IgD-negative memory B cell (primary cell): ENCODE data around the gene TMEM203. TPM values are rescaled to one million over a fixed set of nuclear protein-coding genes. Genes with fewer than 3 reads are reported as not detected.

Experiments used
- H3K27ac Mint-ChIP-seq, 3 donors: one replicate each; pipeline ENCODE4 v1.8.0; 2020 to 2022; ENCODE audit warnings: mild to moderate bottlenecking in 3 of 3, mixed read lengths in 3 of 3, moderate library complexity in 1 of 3
- H3K27me3 Mint-ChIP-seq: one replicate; pipeline ENCODE4 v1.8.0; 2021; ENCODE audit warnings: mixed read lengths
- H3K36me3 Mint-ChIP-seq: one replicate; pipeline ENCODE4 v1.8.0; 2020; ENCODE audit warnings: mild to moderate bottlenecking, mixed read lengths
- H3K4me1 Mint-ChIP-seq, 3 donors: one replicate each; pipeline ENCODE4 v1.8.0; 2020 to 2022; ENCODE audit warnings: mixed read lengths in 3 of 3, mild to moderate bottlenecking in 1 of 3
- H3K4me3 Mint-ChIP-seq, 4 donors: one replicate each; pipeline ENCODE4 v1.8.0; 2020 to 2022; ENCODE audit warnings: mild to moderate bottlenecking in 4 of 4, mixed read lengths in 4 of 4, moderate library complexity in 3 of 4
- H3K9me3 Mint-ChIP-seq, 3 donors: one replicate each; pipeline ENCODE4 v1.8.0; 2020 to 2021; ENCODE audit warnings: mixed read lengths in 3 of 3, mild to moderate bottlenecking in 1 of 3
- polyA plus RNA-seq: library from polyadenylated mRNA; unstranded; fragments of 300-500 nt; fragmentation: Illumina TruSeq; gene quantifications from one replicate; pipeline ENCODE4 v1.2.3, GENCODE V29; 2021

The TMEM203 gene
- polyA plus RNA-seq, 1 donor from 2014 or later, result 106 TPM

DNA sequence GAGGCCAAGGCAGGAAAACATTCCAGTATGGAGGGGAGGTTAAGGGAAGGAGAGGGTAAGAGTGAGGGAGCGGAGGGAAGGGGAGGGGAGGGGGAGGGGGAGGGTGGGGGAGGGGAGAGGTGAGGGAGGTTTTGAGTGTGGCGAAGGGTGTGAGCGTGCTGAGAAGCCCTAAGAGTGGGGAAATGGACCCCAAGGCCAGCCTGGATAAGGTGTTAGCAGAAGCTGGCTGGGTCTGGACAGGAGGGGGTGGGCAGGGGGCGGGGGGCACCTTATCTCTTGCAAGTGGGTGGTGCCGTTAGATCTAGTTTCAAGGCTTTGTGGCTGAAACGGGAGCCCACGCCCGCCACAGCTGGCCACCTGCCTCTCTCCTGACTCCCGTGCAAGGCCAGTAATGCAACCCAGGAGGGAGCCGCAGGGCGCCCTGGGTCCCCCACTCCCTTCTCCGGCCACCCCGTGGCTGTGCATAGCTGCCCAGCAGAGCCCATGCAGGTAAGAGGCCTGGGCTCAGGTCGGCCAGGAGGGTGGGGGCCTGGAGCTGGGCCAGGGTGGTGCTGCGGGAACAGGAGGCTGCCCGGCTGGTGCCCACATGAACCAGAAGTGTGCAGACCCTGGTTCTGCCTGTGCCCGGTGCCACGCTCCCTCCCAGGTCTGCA, 22.5 kb upstream of the TMEM203 start:
- peaks cover 6% of the 10 kb centered on the region for H3K27me3 Mint-ChIP-seq
- peak overlapping the region in 1 of 4 donors; percentile 67 for H3K4me3 Mint-ChIP-seq
- H3K36me3 Mint-ChIP-seq, result no peaks in the 10 kb centered on the region
- no peaks in the 10 kb centered on the region for H3K9me3 Mint-ChIP-seq
- H3K4me1 Mint-ChIP-seq, result peaks cover 0 to 4% (median 2%) of the 10 kb centered on the region in 3 donors
- H3K27ac Mint-ChIP-seq, result peak overlapping the region; percentile 6 to 72 (median 22)

DNA sequence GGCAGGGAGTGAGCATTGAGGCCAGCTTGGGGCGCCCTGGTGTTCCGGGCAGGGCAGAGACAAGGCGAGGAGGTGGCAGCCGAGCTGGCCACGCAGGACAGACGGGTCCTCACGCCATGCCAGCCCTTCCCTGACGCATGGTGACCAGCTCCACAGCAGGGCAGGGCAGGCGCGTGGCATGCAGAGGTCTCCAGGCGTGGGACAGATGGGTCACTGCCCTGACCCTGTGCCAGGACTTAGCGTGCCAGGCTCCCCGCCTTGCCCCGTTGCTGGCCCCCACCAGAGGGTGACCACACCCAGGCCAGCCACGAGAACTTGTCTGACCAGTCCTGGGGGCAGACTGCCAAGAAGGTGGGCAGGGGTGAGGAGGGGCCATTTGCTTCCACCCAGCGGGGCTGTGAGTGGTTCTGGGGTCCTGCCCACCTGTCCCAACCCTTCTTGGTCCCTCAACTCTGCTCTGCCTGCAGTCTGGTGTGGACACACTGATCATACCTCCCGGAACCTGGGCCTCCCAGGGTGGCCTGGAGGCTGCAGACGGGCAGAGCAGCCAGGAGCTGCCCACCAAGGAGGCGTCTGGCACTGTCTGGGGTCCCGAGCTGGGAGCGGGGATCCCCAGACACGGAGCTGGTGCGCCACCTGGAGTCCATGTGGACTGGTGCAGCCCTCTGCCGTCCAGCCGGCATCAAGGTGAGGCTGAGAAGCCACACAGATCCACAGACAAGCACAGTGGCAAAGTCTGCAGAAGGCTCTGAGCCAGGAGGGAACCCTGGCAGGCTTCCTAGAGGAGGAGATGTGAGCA, 21.8 kb upstream of the TMEM203 start, which contains the start of gene RNF224:
TSS of gene RNF224 (plus strand) at position 449 of the 799 bp plus-strand sequence. CDS start 834 bp downstream, outside the sequence.
- Mint-ChIP-seq H3K4me1 (peaks cover 0 to 4% (median 2%) of the 10 kb centered on the region in 3 donors), H3K27me3 (peaks cover 6% of the 10 kb centered on the region), H3K4me3 (peak within 1 kb of the TSS in 3 of 4 donors; percentile 19 to 68 (median 67)), H3K9me3 (no peaks in the 10 kb centered on the region), H3K36me3 (no peaks in the 10 kb centered on the region), H3K27ac (peak within 1 kb of the TSS; percentile 18 to 72 (median 22))

DNA sequence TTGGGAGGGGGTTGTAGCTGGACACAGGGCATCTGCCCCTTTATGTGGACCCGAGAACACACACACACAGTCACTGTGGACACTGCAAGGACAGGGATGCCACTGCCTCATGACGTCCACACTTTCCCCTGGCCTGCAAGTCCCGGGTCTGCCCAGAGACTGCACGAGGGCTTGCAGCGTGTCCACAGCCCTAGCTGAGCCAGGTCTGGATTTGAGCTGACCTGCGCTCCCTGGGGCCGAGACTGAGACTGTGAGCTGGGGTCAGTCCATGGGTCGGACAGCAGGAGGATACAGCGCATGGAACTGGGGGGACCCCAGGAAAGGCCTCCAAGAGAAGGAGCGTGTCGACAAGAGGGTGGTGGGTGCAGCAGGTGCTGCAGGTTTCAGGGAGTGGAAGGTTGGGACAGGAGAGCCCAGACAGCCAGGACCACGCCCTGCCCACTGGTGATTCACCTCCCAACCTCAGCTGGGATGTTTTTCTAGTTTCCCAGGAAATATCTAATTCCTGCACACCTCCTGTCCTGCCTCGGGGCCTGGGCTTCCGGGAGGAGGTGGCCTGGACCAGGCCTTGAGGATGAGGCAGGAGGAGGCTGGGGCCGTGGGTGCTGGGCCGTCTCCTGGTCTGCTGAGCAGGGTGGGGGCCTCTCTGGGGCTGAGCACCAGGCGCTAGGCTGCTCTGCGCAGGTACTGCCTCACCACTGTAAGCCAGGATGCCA, 21.0 kb upstream of the TMEM203 start:
- H3K27me3 Mint-ChIP-seq, result peaks cover 6% of the 10 kb centered on the region
- peak overlapping the region in 1 of 4 donors; percentile 17 for H3K4me3 Mint-ChIP-seq
- H3K9me3 Mint-ChIP-seq, result no peaks in the 10 kb centered on the region
- H3K27ac Mint-ChIP-seq, result peak overlapping the region in 1 of 3 donors; percentile 18
- H3K4me1 Mint-ChIP-seq, result peaks cover 0 to 4% (median 2%) of the 10 kb centered on the region in 3 donors
- no peaks in the 10 kb centered on the region for H3K36me3 Mint-ChIP-seq

DNA sequence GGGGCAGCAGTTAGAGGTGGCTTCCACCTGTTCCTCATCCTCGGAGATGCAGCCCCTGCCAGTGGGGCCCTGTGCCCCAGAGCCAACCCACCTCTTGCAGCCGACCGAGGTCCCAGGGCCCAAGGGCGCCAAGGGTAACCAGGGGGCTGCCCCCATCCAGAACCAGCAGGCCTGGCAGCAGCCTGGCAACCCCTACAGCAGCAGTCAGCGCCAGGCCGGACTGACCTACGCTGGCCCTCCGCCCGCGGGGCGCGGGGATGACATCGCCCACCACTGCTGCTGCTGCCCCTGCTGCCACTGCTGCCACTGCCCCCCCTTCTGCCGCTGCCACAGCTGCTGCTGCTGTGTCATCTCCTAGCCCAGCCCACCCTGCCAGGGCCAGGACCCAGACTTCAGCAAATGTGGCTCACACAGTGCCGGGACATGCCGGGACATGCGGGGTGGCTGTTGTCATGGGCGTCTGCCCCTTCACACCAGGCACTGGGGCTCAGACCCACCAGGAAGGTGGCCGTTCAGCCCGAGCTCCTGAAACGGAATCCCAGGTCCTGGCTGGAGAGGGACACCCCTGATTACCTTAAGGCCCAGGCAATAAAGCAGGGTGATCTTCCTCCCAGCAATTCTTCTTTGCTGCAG, 20.4 kb upstream of the TMEM203 start:
- peak overlapping the region in 1 of 3 donors; percentile 18 for H3K27ac Mint-ChIP-seq
- peaks cover 6% of the 10 kb centered on the region for H3K27me3 Mint-ChIP-seq
- peak overlapping the region in 1 of 4 donors; percentile 34 for H3K4me3 Mint-ChIP-seq
- H3K36me3 Mint-ChIP-seq, result no peaks in the 10 kb centered on the region
- H3K9me3 Mint-ChIP-seq, result no peaks in the 10 kb centered on the region
- H3K4me1 Mint-ChIP-seq, result peaks cover 0 to 4% (median 2%) of the 10 kb centered on the region in 3 donors

DNA sequence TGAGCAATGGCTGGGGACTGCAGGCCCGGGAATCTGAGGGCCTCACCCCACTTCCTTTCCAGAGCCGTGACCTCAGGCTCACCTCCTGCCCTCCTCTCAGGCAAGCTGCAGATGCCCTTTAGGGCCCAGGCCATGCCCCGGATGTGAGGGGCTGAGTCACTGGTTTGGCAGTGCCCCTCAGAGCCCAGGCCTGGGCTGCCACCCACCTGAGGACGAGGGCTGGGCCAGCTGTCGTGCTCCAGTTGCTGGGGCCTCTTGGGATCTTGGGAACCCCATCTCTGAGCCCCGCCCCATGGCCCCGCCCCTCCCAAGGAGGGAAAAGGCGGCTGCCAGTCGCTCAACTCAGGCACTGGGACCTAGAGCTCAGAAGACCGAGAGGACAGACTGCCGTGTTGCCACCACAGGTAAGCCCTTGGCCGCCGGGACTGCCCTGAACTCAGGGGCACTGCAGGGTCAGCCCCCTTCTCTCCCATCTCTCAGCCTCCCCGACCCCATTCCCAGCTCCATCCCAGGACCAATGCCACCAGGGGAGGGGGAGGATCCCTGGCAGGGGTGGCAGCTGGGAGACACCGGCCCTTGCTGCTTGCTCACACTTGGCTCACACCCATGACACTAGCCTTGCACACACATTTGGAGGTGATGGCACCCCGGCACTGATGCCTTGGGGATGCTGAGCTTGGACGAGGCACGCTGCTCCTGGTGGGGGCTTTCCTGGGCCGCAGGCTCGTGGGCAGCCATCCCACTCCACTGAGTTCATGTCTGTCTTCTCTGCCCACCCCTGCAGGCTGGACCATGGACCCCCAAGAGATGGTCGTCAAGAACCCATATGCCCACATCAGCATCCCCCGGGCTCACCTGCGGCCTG, 19.6 kb upstream of the TMEM203 start, which contains the start of gene CYSRT1:
TSS of gene CYSRT1 (plus strand) at position 345 of the 865 bp plus-strand sequence. CDS start at position 793, 448 bp downstream.
- H3K36me3 Mint-ChIP-seq, result no peaks in the 10 kb centered on the region
- peak within 1 kb of the TSS in 2 of 3 donors; percentile 88 to 90 for H3K27ac Mint-ChIP-seq
- peaks cover 7% of the 10 kb centered on the region for H3K27me3 Mint-ChIP-seq
- H3K4me3 Mint-ChIP-seq, result peak within 1 kb of the TSS; percentile 76 to 94 (median 88)
- H3K9me3 Mint-ChIP-seq, result no peaks in the 10 kb centered on the region
- H3K4me1 Mint-ChIP-seq, result peaks cover 0 to 4% (median 2%) of the 10 kb centered on the region in 3 donors

DNA sequence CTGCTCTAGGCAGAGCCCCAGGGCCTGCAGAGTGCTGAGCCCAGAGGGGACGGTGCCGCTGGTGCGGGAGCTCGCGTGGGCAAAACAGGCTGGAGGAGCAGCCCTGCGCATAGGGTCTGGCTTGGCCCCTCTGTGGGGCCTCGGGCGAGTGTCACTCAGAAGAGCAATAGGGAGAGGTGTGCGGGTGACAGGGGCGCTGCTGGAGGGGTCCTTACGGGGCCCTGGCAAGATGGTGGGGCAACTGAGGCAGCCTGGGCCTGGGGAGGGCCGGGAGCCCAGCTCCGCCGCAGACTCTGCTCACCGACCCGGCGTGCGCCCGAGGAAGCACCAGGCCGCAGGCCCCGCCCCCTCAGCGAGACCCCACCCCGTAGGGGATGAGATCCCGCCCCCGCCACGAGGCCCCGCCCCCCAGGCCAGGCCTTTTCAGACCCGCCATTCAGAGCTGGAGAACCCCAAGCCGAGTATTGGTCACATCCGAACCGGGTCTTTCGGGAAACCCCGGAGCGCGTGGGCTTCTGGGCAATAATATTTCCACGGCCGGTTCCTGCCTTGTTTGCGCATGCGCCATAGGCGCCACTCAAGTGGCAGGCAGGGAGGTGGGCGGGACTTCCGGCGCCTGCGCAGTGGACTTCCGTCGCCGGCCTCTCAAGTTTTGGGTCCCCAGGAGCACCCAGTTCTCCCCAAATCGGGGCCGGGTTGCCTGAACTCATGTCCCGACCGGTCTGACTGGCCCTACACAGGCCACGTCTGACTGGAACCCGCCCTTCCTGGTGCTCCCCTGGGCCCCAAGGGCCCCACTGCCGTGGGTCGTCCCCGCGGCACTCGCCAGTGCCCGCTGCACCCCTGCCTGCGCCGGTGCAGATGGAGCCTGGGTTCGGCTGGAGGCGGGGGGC, 17.9 kb upstream of the TMEM203 start:
- Mint-ChIP-seq H3K27ac (peak overlapping the region; percentile 50 to 90 (median 88)), H3K27me3 (peaks cover 4% of the 10 kb centered on the region), H3K9me3 (no peaks in the 10 kb centered on the region), H3K4me3 (peak overlapping the region; percentile 76 to 94 (median 88)), H3K36me3 (no peaks in the 10 kb centered on the region), H3K4me1 (peaks cover 0 to 4% (median 2%) of the 10 kb centered on the region in 3 donors)

DNA sequence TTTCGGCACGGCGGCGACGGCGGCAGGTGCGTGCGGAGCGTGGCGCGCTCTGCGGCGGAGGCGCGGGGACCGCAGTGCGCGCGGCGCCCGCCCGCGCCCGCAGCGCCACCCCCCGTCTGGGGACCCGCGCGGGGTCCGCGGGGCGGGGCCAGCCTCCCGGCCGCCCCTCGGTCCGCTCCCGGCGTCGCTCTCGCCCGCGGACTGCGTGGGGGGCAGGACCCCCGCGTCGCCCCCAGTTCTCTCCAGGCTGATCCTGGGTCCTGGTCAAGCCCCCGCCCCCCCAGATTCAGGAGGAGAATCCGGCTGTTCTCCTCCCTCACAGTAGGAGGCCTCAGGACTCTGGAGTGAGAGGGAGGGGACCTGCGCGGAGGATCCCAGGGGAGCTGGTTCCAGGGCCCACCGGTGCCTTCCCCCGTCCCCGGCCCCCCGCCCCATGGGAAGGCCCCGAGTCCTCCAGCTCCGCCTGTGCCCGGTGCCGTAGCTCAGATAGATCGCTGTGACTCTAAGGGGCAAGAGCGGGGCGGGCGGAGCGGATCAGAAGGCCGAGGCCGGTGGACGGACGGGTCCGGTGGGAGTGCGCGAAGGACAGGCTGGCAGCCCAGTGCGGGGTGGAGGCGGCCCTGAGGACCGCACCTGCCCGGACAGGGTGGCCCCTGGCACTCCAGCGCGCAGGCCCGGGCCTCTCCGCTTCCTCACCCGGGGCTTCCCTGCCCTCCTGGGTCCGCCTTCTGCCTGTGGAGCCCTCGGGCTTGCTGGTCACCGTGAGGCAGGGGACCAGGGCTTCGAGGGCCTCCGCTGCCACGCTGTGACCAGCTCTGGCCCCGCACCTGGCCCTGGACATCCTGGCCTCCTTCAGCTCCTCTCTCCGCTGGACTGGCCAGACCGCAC, 17.0 kb upstream of the TMEM203 start, which contains the start of gene RNF208:
TSS of gene RNF208 (minus strand) at position 51 of the 888 bp plus-strand sequence. CDS start 1,028 bp downstream, outside the sequence.
- Mint-ChIP-seq H3K4me1 (peaks cover 0 to 2% (median 2%) of the 10 kb centered on the region in 3 donors), H3K9me3 (no peaks in the 10 kb centered on the region), H3K4me3 (peak within 1 kb of the TSS; percentile 76 to 94 (median 88)), H3K36me3 (no peaks in the 10 kb centered on the region), H3K27me3 (peaks cover 2% of the 10 kb centered on the region), H3K27ac (peak within 1 kb of the TSS; percentile 50 to 90 (median 78))

DNA sequence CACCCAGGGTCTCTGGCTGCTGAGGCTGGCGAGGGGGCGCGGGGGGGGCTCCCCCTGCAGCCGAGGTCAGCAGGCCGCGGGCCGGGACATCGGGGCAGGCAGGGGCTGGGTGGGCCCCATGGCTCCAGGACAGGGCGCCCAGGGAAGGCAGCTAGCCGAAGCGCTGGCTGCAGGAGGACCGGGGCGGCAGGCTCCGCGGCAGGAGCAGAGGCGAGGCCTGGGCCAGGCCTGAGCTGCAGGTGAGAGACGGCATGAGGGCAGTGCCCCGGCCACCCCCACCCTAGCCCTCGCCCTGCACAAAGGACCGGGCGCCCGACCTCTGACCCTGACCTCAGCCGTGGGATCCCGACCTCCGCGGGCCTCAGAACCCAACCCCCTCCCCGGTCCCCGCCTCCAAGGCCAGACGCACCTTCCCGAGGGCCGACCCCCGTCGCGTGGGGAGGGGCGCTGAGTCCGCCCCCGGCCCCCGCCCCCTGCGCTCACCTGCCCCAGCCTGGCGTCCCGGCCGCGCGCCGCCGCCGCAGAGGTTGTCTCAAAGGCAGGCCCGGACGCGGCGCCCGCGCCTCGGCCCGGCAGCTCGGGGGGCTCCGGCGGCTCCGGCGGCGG, 16.2 kb upstream of the TMEM203 start:
- Mint-ChIP-seq H3K9me3 (no peaks in the 10 kb centered on the region), H3K4me1 (peaks cover 0 to 2% (median 2%) of the 10 kb centered on the region in 3 donors), H3K27ac (no peak overlapping the region), H3K27me3 (peaks cover 1% of the 10 kb centered on the region), H3K4me3 (peak overlapping the region in 1 of 4 donors; percentile 23), H3K36me3 (no peaks in the 10 kb centered on the region)

DNA sequence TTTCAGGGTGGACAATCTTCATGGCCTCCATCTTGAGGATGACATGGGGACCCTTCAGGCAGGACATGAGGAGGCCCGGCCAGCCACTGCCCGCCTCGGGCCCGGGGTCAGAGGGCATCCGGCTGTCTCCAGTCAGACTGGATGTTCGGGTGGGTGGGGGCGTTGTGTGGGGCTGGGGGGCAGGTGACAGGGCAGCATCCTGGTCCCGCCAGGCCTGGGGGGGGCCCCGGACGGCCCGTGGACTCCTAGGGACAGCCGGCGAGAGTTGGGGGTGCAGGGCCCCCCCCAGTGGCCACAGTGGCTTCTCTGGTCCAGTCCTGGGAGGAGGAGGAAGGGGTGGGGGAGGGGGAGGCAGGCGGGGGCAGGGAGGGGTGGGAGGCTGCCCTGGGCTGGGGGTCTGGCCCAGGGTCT, 15.7 kb upstream of the TMEM203 start:
- H3K27me3 Mint-ChIP-seq, result peaks cover 1% of the 10 kb centered on the region
- H3K4me3 Mint-ChIP-seq, result peak overlapping the region in 3 of 4 donors; percentile 20 to 46 (median 28)

DNA sequence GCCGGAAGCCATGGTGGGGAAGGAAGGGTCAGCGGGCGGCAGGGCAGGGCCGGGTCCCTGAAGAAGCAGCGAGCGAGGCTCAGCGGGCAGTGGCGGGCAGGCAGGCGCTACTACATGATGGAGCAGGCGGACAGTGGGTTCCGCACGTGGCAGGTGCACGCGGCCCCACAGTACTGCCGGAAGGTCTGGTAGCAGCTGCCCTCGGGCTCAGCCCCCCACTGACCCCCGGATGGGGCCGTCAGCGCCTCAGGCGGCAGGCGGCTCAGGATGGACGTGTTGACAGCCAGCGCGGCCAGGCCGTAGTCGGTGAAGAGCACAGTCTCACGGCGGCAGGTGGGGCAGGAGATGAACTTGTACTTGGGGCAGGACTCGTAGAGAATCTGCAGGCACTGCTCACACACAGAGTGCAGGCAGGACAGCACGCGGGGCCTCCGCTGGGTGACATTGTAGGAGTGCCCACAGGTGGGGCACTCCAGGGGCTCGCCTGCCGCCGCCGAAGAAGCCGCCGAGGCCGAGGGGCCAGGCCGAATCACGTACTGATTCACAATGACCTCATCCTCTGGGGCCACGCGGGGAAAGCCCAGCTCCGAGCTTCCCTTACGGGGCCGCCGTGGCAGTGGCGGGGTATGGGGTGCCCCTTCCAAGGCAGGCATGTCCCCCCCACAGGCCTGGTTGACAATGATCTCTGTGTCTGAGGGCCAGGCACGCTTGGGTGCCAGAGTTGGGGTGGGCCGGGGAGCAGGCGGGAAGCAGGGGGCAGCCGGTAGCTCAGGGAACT, 15.1 kb upstream of the TMEM203 start:
- Mint-ChIP-seq H3K27me3 (peaks cover 1% of the 10 kb centered on the region), H3K27ac (no peak overlapping the region), H3K36me3 (no peaks in the 10 kb centered on the region), H3K4me1 (peaks cover 0 to 2% (median 2%) of the 10 kb centered on the region in 3 donors), H3K4me3 (peak overlapping the region in 3 of 4 donors; percentile 20 to 57 (median 46)), H3K9me3 (no peaks in the 10 kb centered on the region)

More for the DNA sequence above, 15.7 kb upstream of the TMEM203 start:
- Mint-ChIP-seq H3K27ac (no peak overlapping the region), H3K36me3 (no peaks in the 10 kb centered on the region), H3K9me3 (no peaks in the 10 kb centered on the region), H3K4me1 (peaks cover 0 to 2% (median 2%) of the 10 kb centered on the region in 3 donors)

DNA sequence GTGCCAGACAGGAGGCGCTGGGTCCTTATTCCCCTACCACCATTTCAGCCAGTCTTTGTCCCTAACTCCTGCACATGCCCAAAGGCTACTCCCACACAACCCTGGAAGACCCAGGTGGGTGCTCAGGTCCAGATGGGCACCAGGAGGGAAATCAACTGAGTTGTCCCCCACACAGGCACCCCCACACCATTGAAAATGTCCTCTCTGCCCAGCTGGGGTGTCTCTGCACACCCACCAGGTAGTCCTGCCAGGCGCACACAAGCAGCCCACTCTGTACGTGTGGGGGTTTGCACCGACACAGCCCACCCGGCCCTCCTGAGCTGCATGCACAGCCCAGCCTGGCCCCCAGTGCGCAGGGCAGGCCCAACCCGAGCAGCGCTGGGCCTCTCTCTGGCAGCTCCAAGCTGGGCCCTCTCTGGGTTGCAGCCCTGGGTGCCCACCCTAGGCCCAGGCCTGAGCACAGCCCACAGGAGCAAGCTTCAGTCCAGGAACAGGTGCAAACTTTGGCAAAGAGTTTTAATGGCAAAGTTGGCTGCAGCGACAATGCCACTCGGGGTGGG, 14.4 kb upstream of the TMEM203 start:
- peaks cover 1% of the 10 kb centered on the region for H3K27me3 Mint-ChIP-seq
- H3K9me3 Mint-ChIP-seq, result no peaks in the 10 kb centered on the region
- no peak overlapping the region for H3K4me3 Mint-ChIP-seq
- H3K27ac Mint-ChIP-seq, result no peak overlapping the region
- H3K36me3 Mint-ChIP-seq, result no peaks in the 10 kb centered on the region
- H3K4me1 Mint-ChIP-seq, result peaks cover 0 to 2% (median 2%) of the 10 kb centered on the region in 3 donors
